Colonic mucosa (tissue), 4 donors: Measurements from ENCODE around the gene CGN. TPM values are rescaled to one million over a fixed set of nuclear protein-coding genes. Genes with fewer than 3 reads are reported as not detected.

Source experiments
- DNase-seq: peaks from one replicate; pipeline ENCODE4 v3.0.0-alpha.2; 2020
- H3K27ac ChIP-seq: fragments of 200-600 bp; one replicate; pipeline ENCODE4 v1.8.0; 2021
- H3K27me3 ChIP-seq: fragments of 200-600 bp; one replicate; pipeline ENCODE4 v1.8.0; 2021
- H3K36me3 ChIP-seq: fragments of 200-600 bp; one replicate; pipeline ENCODE4 v1.8.0; 2021
- H3K4me1 ChIP-seq: fragments of 200-600 bp; one replicate; pipeline ENCODE4 v1.8.0; 2021; ENCODE audit warnings: mild to moderate bottlenecking
- H3K4me3 ChIP-seq: fragments of 200-600 bp; one replicate; pipeline ENCODE4 v1.8.0; 2021
- H3K9ac ChIP-seq, 2 donors: one replicate each; pipeline ENCODE4 v1.7.0; 2013; ENCODE audit warnings: control low read depth in 2 of 2, low read depth in 2 of 2, low read length in 2 of 2
- H3K9me3 ChIP-seq: fragments of 200-600 bp; one replicate; pipeline ENCODE4 v1.8.0; 2021
- CTCF ChIP-seq: fragments of 200-600 bp; IDR thresholded peaks from one replicate; pipeline ENCODE4 v1.8.0; 2022; ENCODE audit warnings: antibody characterized with exemption, mild to moderate bottlenecking
- intact Hi-C: fragments of 100-400 bp; cut with DNase I; formaldehyde crosslinking; loops from one replicate; pipeline ENCODE4 v1.14.1; 2022
- total RNA-seq, 2 donors: library from RNA; stranded (reverse); fragmentation: NEBNext Ultra II Directional in 1 of 2; extraction: Animal tissue kit (Norgen Biotek cat#: 25700) in 1 of 2; gene quantifications; one replicate each; pipeline ENCODE4 v1.2.1, GENCODE V29; 2021
- donor health status: healthy.
- donor health status: DM: no; HTN: no; CAD: no.
- donor health status: DM: no; HTN: no; CAD: no.

The CGN gene
- total RNA-seq, 2 donors from 2014 or later: 118 to 148 TPM

GRCh38 chr1:151491641-151492040, 19.5 kb upstream of the CGN start:
- no peak overlapping the region for H3K9ac ChIP-seq
- no peak overlapping the region for H3K27ac ChIP-seq
- no peak for TF ChIP-seq CTCF
- H3K9me3 ChIP-seq: no peaks in the 10 kb centered on the region
- no peaks in the 10 kb centered on the region for H3K36me3 ChIP-seq
- H3K27me3 ChIP-seq: no peaks in the 10 kb centered on the region
- DNase-seq: no peak
- H3K4me3 ChIP-seq: no peak overlapping the region
- no peaks in the 10 kb centered on the region for H3K4me1 ChIP-seq
- intact Hi-C loops: no loop called here

GRCh38 chr1:151492120-151492519, 19.1 kb upstream of the CGN start:
- H3K4me3 ChIP-seq: no peak overlapping the region
- no peaks in the 10 kb centered on the region for H3K36me3 ChIP-seq
- no peaks in the 10 kb centered on the region for H3K27me3 ChIP-seq
- DNase-seq: no peak
- no peaks in the 10 kb centered on the region for H3K4me1 ChIP-seq
- H3K27ac ChIP-seq: no peak overlapping the region
- no peaks in the 10 kb centered on the region for H3K9me3 ChIP-seq
- intact Hi-C loops: no loop called here
- TF ChIP-seq CTCF: no peak
- no peak overlapping the region for H3K9ac ChIP-seq

GRCh38 chr1:151493042-151493441, 18.1 kb upstream of the CGN start:
- Histone ChIP-seq H3K9ac (no peak overlapping the region), H3K27ac (no peak overlapping the region), H3K27me3 (no peaks in the 10 kb centered on the region), H3K4me3 (no peak overlapping the region), H3K9me3 (no peaks in the 10 kb centered on the region), H3K36me3 (no peaks in the 10 kb centered on the region), H3K4me1 (no peaks in the 10 kb centered on the region)
- intact Hi-C loops: no loop called here
- no peak for DNase-seq
- TF ChIP-seq CTCF: no peak

GRCh38 chr1:151494741-151495281, 16.4 kb upstream of the CGN start:
- no peak for DNase-seq
- intact Hi-C loops: no loop called here
- Histone ChIP-seq H3K27me3 (no peaks in the 10 kb centered on the region), H3K4me1 (no peaks in the 10 kb centered on the region), H3K4me3 (no peak overlapping the region), H3K9ac (no peak overlapping the region), H3K9me3 (no peaks in the 10 kb centered on the region), H3K27ac (no peak overlapping the region), H3K36me3 (no peaks in the 10 kb centered on the region)
- no peak for TF ChIP-seq CTCF

- Histone ChIP-seq H3K4me1 (no peaks in the 10 kb centered on the region), H3K4me3 (no peak overlapping the region), H3K27me3 (no peaks in the 10 kb centered on the region), H3K27ac (no peak overlapping the region), H3K9me3 (no peaks in the 10 kb centered on the region), H3K9ac (no peak overlapping the region), H3K36me3 (no peaks in the 10 kb centered on the region)
- no peak for TF ChIP-seq CTCF
- no peak for DNase-seq
- intact Hi-C loops: no loop called here
Measured at GRCh38 chr1:151495316-151495715, 15.9 kb upstream of the CGN start.
